GM23338 (cell line): ENCODE results near the gene PDE1A.

Experiments used
- CREB1 ChIP-seq: fragments of 250-450 bp; sonication (Bioruptor Pico); IDR thresholded peaks from 2 replicates; pipeline ENCODE4 v1.5.0; 2020; ENCODE audit warnings: low read depth, mild to moderate bottlenecking, moderate library complexity
- EZH2 ChIP-seq: fragments of 200-600 bp; sonication (generic); IDR thresholded peaks from one replicate; pipeline ENCODE4 v1.8.0; 2017; ENCODE audit warnings: antibody characterized with exemption, mild to moderate bottlenecking, low read depth; ENCODE audit not compliant: unreplicated experiment
- STAT1 ChIP-seq: IDR thresholded peaks from one replicate; pipeline ENCODE4 v1.6.1; 2016; ENCODE audit warnings: antibody characterized with exemption; ENCODE audit not compliant: unreplicated experiment
- TF ChIP-seq, protein P1 (sequence below), 2 experiments: fragments of 200-600 bp in 1 of 2; sonication (generic) in 1 of 2; conservative IDR thresholded peaks; 2 replicates each; pipeline versions ENCODE4 v1.5.1 to v1.6.1; 2016 to 2017; ENCODE audit warnings: antibody characterized with exemption in 2 of 2, low read depth in 2 of 2, mild to moderate bottlenecking in 2 of 2, moderate library complexity in 1 of 2
- TF ChIP-seq, protein P2 (sequence below): IDR thresholded peaks from one replicate; pipeline ENCODE4 v1.6.1; 2018; ENCODE audit warnings: antibody characterized with exemption; ENCODE audit not compliant: unreplicated experiment

DNA sequence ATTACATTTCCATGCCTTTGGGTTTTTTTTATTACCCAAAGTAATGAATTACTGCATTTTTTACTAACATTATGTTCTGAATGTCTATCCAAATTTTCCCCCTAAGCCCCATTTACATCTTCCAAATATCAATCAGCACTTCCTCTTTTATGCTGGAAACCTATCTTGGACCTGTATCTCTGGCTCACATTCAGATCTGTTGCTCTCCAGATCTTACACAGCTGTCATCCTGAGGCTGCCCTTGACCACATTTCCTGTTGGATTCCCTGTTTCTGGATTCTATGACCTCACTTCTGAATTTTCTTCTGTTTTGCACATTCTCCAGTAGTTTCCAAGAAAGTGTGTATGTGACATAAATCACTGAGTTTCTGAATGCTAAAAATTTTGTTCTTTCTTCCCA lies 146.7 kb downstream of the PDE1A start:
- TF ChIP-seq, protein P1, sequence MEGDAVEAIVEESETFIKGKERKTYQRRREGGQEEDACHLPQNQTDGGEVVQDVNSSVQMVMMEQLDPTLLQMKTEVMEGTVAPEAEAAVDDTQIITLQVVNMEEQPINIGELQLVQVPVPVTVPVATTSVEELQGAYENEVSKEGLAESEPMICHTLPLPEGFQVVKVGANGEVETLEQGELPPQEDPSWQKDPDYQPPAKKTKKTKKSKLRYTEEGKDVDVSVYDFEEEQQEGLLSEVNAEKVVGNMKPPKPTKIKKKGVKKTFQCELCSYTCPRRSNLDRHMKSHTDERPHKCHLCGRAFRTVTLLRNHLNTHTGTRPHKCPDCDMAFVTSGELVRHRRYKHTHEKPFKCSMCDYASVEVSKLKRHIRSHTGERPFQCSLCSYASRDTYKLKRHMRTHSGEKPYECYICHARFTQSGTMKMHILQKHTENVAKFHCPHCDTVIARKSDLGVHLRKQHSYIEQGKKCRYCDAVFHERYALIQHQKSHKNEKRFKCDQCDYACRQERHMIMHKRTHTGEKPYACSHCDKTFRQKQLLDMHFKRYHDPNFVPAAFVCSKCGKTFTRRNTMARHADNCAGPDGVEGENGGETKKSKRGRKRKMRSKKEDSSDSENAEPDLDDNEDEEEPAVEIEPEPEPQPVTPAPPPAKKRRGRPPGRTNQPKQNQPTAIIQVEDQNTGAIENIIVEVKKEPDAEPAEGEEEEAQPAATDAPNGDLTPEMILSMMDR (conservative IDR thresholded peaks at IDR 0.05; ENCODE audit: low read depth in 2 of 2): no peak
- TF ChIP-seq STAT1: no peak
- TF ChIP-seq, protein P2, sequence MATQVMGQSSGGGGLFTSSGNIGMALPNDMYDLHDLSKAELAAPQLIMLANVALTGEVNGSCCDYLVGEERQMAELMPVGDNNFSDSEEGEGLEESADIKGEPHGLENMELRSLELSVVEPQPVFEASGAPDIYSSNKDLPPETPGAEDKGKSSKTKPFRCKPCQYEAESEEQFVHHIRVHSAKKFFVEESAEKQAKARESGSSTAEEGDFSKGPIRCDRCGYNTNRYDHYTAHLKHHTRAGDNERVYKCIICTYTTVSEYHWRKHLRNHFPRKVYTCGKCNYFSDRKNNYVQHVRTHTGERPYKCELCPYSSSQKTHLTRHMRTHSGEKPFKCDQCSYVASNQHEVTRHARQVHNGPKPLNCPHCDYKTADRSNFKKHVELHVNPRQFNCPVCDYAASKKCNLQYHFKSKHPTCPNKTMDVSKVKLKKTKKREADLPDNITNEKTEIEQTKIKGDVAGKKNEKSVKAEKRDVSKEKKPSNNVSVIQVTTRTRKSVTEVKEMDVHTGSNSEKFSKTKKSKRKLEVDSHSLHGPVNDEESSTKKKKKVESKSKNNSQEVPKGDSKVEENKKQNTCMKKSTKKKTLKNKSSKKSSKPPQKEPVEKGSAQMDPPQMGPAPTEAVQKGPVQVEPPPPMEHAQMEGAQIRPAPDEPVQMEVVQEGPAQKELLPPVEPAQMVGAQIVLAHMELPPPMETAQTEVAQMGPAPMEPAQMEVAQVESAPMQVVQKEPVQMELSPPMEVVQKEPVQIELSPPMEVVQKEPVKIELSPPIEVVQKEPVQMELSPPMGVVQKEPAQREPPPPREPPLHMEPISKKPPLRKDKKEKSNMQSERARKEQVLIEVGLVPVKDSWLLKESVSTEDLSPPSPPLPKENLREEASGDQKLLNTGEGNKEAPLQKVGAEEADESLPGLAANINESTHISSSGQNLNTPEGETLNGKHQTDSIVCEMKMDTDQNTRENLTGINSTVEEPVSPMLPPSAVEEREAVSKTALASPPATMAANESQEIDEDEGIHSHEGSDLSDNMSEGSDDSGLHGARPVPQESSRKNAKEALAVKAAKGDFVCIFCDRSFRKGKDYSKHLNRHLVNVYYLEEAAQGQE: no peak
- no peak for TF ChIP-seq CREB1 (CRISPR knock-in tag)
- TF ChIP-seq EZH2: no peak
